PC-3 (cell line): ENCODE data around the gene SLC37A4.

Experiments used
- CTCF ChIP-seq: fragments of 300-600 bp; sonication (generic); conservative IDR thresholded peaks from 2 replicates; pipeline ENCODE4 v1.5.1; 2017; ENCODE audit warnings: antibody characterized with exemption, low read depth, mild to moderate bottlenecking, low read length
- EZH2phosphoT487 ChIP-seq: fragments of 300-600 bp; sonication (generic); IDR thresholded peaks from 2 replicates; pipeline ENCODE4 v1.6.1; 2018; ENCODE audit warnings: mild to moderate bottlenecking, antibody characterized with exemption, low read length, borderline replicate concordance

- no peak for TF ChIP-seq CTCF
- TF ChIP-seq EZH2phosphoT487, result no peak
Measured at GRCh38 chr11:119038884-119039283, 8.2 kb upstream of the SLC37A4 start.
